ENCODE results near the gene MRPL17. TPM values are rescaled to one million over a fixed set of nuclear protein-coding genes. Genes with fewer than 3 reads are reported as not detected.

The MRPL17 gene
- total RNA-seq, 2 experiments from 2014 or later: 44.0 to 46.8 TPM

DNA sequence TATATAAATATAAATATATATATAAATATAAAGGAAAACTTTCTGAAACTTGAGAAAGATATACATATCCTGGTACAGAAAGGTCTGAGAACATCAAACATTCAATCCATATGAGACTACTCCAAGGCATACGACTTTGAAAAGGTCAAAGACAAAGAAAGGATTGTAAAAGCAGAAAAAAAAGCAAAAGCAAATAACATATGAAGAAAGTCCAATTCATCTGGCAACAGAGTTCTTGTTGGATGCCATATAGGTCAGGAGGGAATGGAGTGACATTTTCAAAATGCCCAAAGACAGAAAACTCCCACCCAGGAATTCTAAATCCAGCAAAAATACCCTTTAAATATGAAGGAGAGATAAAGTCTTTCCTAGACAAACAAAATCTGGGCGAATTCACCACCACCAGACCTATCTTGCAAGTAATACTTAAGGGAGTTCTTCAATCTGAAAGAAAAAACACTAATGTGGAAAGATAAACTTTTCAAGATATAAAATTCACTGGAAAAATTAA is 42.3 kb upstream of the MRPL17 start:
- ChIA-PET CTCF (ENCODE audit: unreplicated experiment) (no interaction called here), POLR2A (no interaction called here)
- Histone ChIP-seq H3K9me2 (ENCODE audit: insufficient read depth, low read length) (peaks cover 3% of the 10 kb centered on the region; the same call in 1 of the 2 replicates), H3K4me1 (ENCODE audit: insufficient read depth, low read length, poor library complexity, severe bottlenecking) (no peaks in the 10 kb centered on the region), H3K79me2 (ENCODE audit: insufficient read depth, low read depth, low read length) (no peaks in the 10 kb centered on the region), H3K9me3 (ENCODE audit: low read length) (no peaks in the 10 kb centered on the region), H3K4me2 (ENCODE audit: low read length) (no peak overlapping the region), H2AFZ (ENCODE audit: low read length) (no peak overlapping the region), H3K36me3 (ENCODE audit: insufficient read depth, low read length) (no peaks in the 10 kb centered on the region), H3K4me3 (ENCODE audit: low read depth, low read length, poor library complexity, severe bottlenecking) (no peak overlapping the region), H4K20me1 (ENCODE audit: insufficient read depth, low read length) (no peaks in the 10 kb centered on the region), H3K27ac (ENCODE audit: low read depth, low read length, poor library complexity, severe bottlenecking) (no peak overlapping the region)
- intact Hi-C loops (cut with micrococcal nuclease; ENCODE audit: unreplicated experiment): no loop called here
- BruUV-seq (replicated peaks): no TSS peak
- TF ChIP-seq, protein P1, sequence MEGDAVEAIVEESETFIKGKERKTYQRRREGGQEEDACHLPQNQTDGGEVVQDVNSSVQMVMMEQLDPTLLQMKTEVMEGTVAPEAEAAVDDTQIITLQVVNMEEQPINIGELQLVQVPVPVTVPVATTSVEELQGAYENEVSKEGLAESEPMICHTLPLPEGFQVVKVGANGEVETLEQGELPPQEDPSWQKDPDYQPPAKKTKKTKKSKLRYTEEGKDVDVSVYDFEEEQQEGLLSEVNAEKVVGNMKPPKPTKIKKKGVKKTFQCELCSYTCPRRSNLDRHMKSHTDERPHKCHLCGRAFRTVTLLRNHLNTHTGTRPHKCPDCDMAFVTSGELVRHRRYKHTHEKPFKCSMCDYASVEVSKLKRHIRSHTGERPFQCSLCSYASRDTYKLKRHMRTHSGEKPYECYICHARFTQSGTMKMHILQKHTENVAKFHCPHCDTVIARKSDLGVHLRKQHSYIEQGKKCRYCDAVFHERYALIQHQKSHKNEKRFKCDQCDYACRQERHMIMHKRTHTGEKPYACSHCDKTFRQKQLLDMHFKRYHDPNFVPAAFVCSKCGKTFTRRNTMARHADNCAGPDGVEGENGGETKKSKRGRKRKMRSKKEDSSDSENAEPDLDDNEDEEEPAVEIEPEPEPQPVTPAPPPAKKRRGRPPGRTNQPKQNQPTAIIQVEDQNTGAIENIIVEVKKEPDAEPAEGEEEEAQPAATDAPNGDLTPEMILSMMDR (conservative IDR thresholded peaks at IDR 0.05; ENCODE audit: low read length): no peak
- no peak for TF ChIP-seq EZH2phosphoT487 (IDR thresholded peaks at IDR 0.05; ENCODE audit: borderline replicate concordance, low read depth, low read length)
- DNase-seq (ENCODE audit: low spot score): no peak

GRCh38 chr11:6724013-6724412 is 40.9 kb upstream of the MRPL17 start:
- H4K20me1 ChIP-seq (ENCODE audit: insufficient read depth, low read length): no peaks in the 10 kb centered on the region
- H3K4me1 ChIP-seq (ENCODE audit: insufficient read depth, low read length, poor library complexity, severe bottlenecking): no peaks in the 10 kb centered on the region
- CTCF ChIA-PET (ENCODE audit: unreplicated experiment): no interaction called here
- no peak overlapping the region for H3K27ac ChIP-seq (ENCODE audit: low read depth, low read length, poor library complexity, severe bottlenecking)
- no peak overlapping the region for H3K4me2 ChIP-seq (ENCODE audit: low read length)
- H3K4me3 ChIP-seq (ENCODE audit: low read depth, low read length, poor library complexity, severe bottlenecking): no peak overlapping the region
- POLR2A ChIA-PET: no interaction called here
- H3K9me3 ChIP-seq (ENCODE audit: low read length): no peaks in the 10 kb centered on the region
- no peak for TF ChIP-seq EZH2phosphoT487 (IDR thresholded peaks at IDR 0.05; ENCODE audit: borderline replicate concordance, low read depth, low read length)
- TF ChIP-seq, protein P1 (conservative IDR thresholded peaks at IDR 0.05; ENCODE audit: low read length): no peak
- intact Hi-C loops (cut with micrococcal nuclease; ENCODE audit: unreplicated experiment): no loop called here
- H3K36me3 ChIP-seq (ENCODE audit: insufficient read depth, low read length): no peaks in the 10 kb centered on the region
- no peak overlapping the region for H2AFZ ChIP-seq (ENCODE audit: low read length)
- DNase-seq (ENCODE audit: low spot score): no peak
- H3K79me2 ChIP-seq (ENCODE audit: insufficient read depth, low read depth, low read length): no peaks in the 10 kb centered on the region
- H3K9me2 ChIP-seq (ENCODE audit: insufficient read depth, low read length): peaks cover 3% of the 10 kb centered on the region; the same call in 1 of the 2 replicates
- no TSS peak for BruUV-seq (replicated peaks)

DNA sequence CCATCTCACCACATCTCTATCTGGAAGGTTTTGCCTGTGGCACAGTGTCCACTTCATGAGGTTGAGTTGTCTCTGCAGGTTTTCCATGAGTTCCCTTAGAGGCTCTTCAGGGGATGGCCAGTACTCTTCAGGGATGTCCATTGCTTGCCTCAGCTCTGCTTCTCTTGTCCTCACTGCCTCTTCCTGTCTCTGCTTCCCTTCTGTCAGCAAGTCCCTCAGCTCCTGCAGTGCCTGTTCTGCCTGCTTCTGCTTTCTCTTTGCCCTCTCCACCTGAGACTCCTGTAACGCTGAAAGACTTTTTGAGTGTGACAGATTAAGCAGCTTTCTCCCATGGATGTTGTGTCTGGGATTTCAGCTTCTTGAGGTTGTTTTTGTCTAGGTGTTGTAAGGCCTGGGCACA is 38.2 kb upstream of the MRPL17 start:
- DNase-seq (ENCODE audit: low spot score): no peak
- TF ChIP-seq EZH2phosphoT487 (IDR thresholded peaks at IDR 0.05; ENCODE audit: borderline replicate concordance, low read depth, low read length): no peak
- TF ChIP-seq, protein P1 (conservative IDR thresholded peaks at IDR 0.05; ENCODE audit: low read length): no peak
- no peak overlapping the region for H2AFZ ChIP-seq (ENCODE audit: low read length)
- no peaks in the 10 kb centered on the region for H3K79me2 ChIP-seq (ENCODE audit: insufficient read depth, low read depth, low read length)
- CTCF ChIA-PET (ENCODE audit: unreplicated experiment): no interaction called here
- intact Hi-C loops (cut with micrococcal nuclease; ENCODE audit: unreplicated experiment): no loop called here
- H3K36me3 ChIP-seq (ENCODE audit: insufficient read depth, low read length): no peaks in the 10 kb centered on the region
- H3K27ac ChIP-seq (ENCODE audit: low read depth, low read length, poor library complexity, severe bottlenecking): no peak overlapping the region
- peaks cover 3% of the 10 kb centered on the region; the same call in 1 of the 2 replicates for H3K9me2 ChIP-seq (ENCODE audit: insufficient read depth, low read length)
- no peaks in the 10 kb centered on the region for H3K4me1 ChIP-seq (ENCODE audit: insufficient read depth, low read length, poor library complexity, severe bottlenecking)
- POLR2A ChIA-PET: no interaction called here
- H3K4me3 ChIP-seq (ENCODE audit: low read depth, low read length, poor library complexity, severe bottlenecking): no peak overlapping the region
- no peaks in the 10 kb centered on the region for H3K9me3 ChIP-seq (ENCODE audit: low read length)
- H4K20me1 ChIP-seq (ENCODE audit: insufficient read depth, low read length): no peaks in the 10 kb centered on the region
- H3K4me2 ChIP-seq (ENCODE audit: low read length): no peak overlapping the region
- no TSS peak for BruUV-seq (replicated peaks)
